Tibial artery (tissue), 4 donors: ENCODE measurements around the gene CD4.
"Not testable (repeated sequence)": the region's sequence is repeated elsewhere in the genome, so short reads cannot be mapped to it uniquely, and the experiment has no call there.

Source experiments
- DNase-seq, 2 donors: peaks; one replicate each; pipeline ENCODE4 v3.0.0-alpha.2; 2019
- H3K27ac ChIP-seq, 2 donors: fragments of 200-600 bp; sonication (generic) in 1 of 2; 1 replicate in 1 of 2; 2 replicates in 1 of 2; pipeline ENCODE4 v1.5.1; 2018 to 2019; ENCODE audit warnings: mild to moderate bottlenecking in 1 of 2
- H3K27me3 ChIP-seq, 2 donors: fragments of 200-600 bp; sonication (generic) in 1 of 2; one replicate each; pipeline versions ENCODE4 v1.5.1 to v1.6.0; 2016 to 2019
- H3K36me3 ChIP-seq, 3 donors: fragments of 200-600 bp; sonication (generic) in 2 of 3; one replicate each; pipeline ENCODE4 v1.5.1; 2016 to 2019; ENCODE audit warnings: mild to moderate bottlenecking in 2 of 3
- H3K4me1 ChIP-seq, 4 donors: fragments of 200-600 bp; sonication (generic) in 2 of 4; 1 replicate in 3 of 4; 2 replicates in 1 of 4; pipeline ENCODE4 v1.5.1; 2016 to 2019
- H3K4me3 ChIP-seq, 2 donors: fragments of 200-600 bp; sonication (generic) in 1 of 2; 1 replicate in 1 of 2; 2 replicates in 1 of 2; pipeline ENCODE4 v1.5.1; 2018 to 2019; ENCODE audit warnings: mild to moderate bottlenecking in 2 of 2
- H3K9me3 ChIP-seq, 3 donors: fragments of 200-600 bp; sonication (generic) in 1 of 3; one replicate each; pipeline ENCODE4 v1.5.1; 2016 to 2019
- CTCF ChIP-seq, 2 experiments: fragments of 200-600 bp in 1 of 2; fragments of 450-650 bp in 1 of 2; IDR thresholded peaks; one replicate each; pipeline ENCODE4 v1.5.1; 2017 to 2019; ENCODE audit warnings: antibody characterized with exemption in 2 of 2, mild to moderate bottlenecking in 1 of 2, moderate library complexity in 1 of 2
- intact Hi-C: fragments of 100-400 bp; cut with DNase I; formaldehyde crosslinking; loops from one replicate; pipeline ENCODE4 v1.15.0; 2023; ENCODE audit warnings: low total_unique reads

Gene CD4

GRCh38 chr12:6869049-6870021 lies 80.0 kb downstream of the CD4 start:
- H3K4me3 ChIP-seq, result peak overlapping the region; percentile 94 to 100
- no peaks in the 10 kb centered on the region for H3K9me3 ChIP-seq
- DNase-seq, result peak; percentile 74 to 85
- peaks cover 14 to 41% (median 26%) of the 10 kb centered on the region in 3 donors for H3K36me3 ChIP-seq
- H3K27me3 ChIP-seq, result no peaks in the 10 kb centered on the region
- H3K4me1 ChIP-seq, result peaks cover 0 to 56% (median 46%) of the 10 kb centered on the region in 4 donors
- intact Hi-C loops, result loop anchor here (5.0 kb wide), 2 partner anchors 73 to 98 kb away; partner anchors contain the start of genes C12orf57 and RNU7-1
- H3K27ac ChIP-seq, result peak overlapping the region; percentile 99 to 100
- TF ChIP-seq CTCF (IDR thresholded peaks at IDR 0.05), result peak; percentile 89 to 91

GRCh38 chr12:6870304-6870703 lies 81.0 kb downstream of the CD4 start:
- H3K27me3 ChIP-seq, intact Hi-C loops, H3K4me3 ChIP-seq, H3K9me3 ChIP-seq, DNase-seq: not testable (repeated sequence)
- H3K27ac ChIP-seq, result peak overlapping the region in 1 of 2 donors; percentile 100
- H3K4me1 ChIP-seq, result peaks cover 0 to 62% (median 46%) of the 10 kb centered on the region in 4 donors
- H3K36me3 ChIP-seq, result peaks cover 10 to 31% (median 21%) of the 10 kb centered on the region in 3 donors
